MG63 (cell line): ENCODE results near the gene GPC6. TPM values are rescaled to one million over a fixed set of nuclear protein-coding genes. Genes with fewer than 3 reads are reported as not detected.

Source experiments
- DNase-seq: peaks from one replicate; pipeline ENCODE4 v3.0.0-alpha.2; 2020
- H3K27me3 ChIP-seq: fragments of 250-450 bp; sonication (Bioruptor Pico); 2 replicates; pipeline ENCODE4 v1.5.1; 2020; ENCODE audit warnings: mild to moderate bottlenecking, moderate library complexity
- H3K36me3 ChIP-seq: fragments of 250-450 bp; sonication (Bioruptor Pico); 2 replicates; pipeline ENCODE4 v1.5.1; 2020; ENCODE audit warnings: mild to moderate bottlenecking, moderate library complexity
- H3K4me3 ChIP-seq: fragments of 250-450 bp; sonication (Bioruptor Pico); 2 replicates; pipeline ENCODE4 v1.5.1; 2020; ENCODE audit warnings: mild to moderate bottlenecking, moderate library complexity
- H3K9me3 ChIP-seq: fragments of 250-450 bp; sonication (Bioruptor Pico); 2 replicates; pipeline ENCODE4 v1.5.1; 2020; ENCODE audit warnings: mild to moderate bottlenecking, moderate library complexity
- total RNA-seq: library from RNA; depleted of rRNA; stranded (reverse); fragments of >200 nt; shearing (Covaris generic); gene quantifications from 2 replicates; pipeline ENCODE4 v1.2.3, GENCODE V29; 2014; ENCODE audit warnings: low replicate concordance

GPC6 gene
- total RNA-seq, 1 experiment from 2014 or later: 4.1 TPM

GRCh38 chr13:93878675-93879074, 652.1 kb downstream of the GPC6 start:
- DNase-seq: no peak
- Histone ChIP-seq H3K36me3 (no peaks in the 10 kb centered on the region), H3K9me3 (0 out of 2 replicates have a peak, but pooled peaks cover 2% of the 10 kb centered on the region), H3K27me3 (no peaks in the 10 kb centered on the region), H3K4me3 (no peak overlapping the region)

- H3K36me3 ChIP-seq: no peaks in the 10 kb centered on the region
- 0 out of 2 replicates have a peak, but pooled peaks cover 2% of the 10 kb centered on the region for H3K9me3 ChIP-seq
- no peaks in the 10 kb centered on the region for H3K27me3 ChIP-seq
- H3K4me3 ChIP-seq: no peak overlapping the region
- DNase-seq: peak; percentile 23
These were observed 654.8 kb downstream of the GPC6 start for GRCh38 chr13:93881411-93881810.

- Histone ChIP-seq H3K27me3 (no peaks in the 10 kb centered on the region), H3K36me3 (no peaks in the 10 kb centered on the region), H3K4me3 (no peak overlapping the region), H3K9me3 (0 out of 2 replicates have a peak, but pooled peaks cover 2% of the 10 kb centered on the region)
- DNase-seq: peak; percentile 63
These were observed 655.6 kb downstream of the GPC6 start for GRCh38 chr13:93882086-93882651.

- H3K9me3 ChIP-seq: no peaks in the 10 kb centered on the region
- no peak for DNase-seq
- no peaks in the 10 kb centered on the region for H3K27me3 ChIP-seq
- H3K36me3 ChIP-seq: no peaks in the 10 kb centered on the region
- no peak overlapping the region for H3K4me3 ChIP-seq
These were observed 662.9 kb downstream of the GPC6 start for GRCh38 chr13:93889430-93889951.

GRCh38 chr13:93899981-93900380, 673.4 kb downstream of the GPC6 start:
- Histone ChIP-seq H3K27me3 (no peaks in the 10 kb centered on the region), H3K36me3 (no peaks in the 10 kb centered on the region), H3K4me3 (no peak overlapping the region), H3K9me3 (no peaks in the 10 kb centered on the region)
- no peak for DNase-seq

GRCh38 chr13:93900731-93901130, 674.1 kb downstream of the GPC6 start:
- no peak for DNase-seq
- Histone ChIP-seq H3K36me3 (no peaks in the 10 kb centered on the region), H3K27me3 (no peaks in the 10 kb centered on the region), H3K9me3 (no peaks in the 10 kb centered on the region), H3K4me3 (no peak overlapping the region)

GRCh38 chr13:93903909-93904308, 677.3 kb downstream of the GPC6 start:
- no peak for DNase-seq
- Histone ChIP-seq H3K27me3 (no peaks in the 10 kb centered on the region), H3K36me3 (no peaks in the 10 kb centered on the region), H3K4me3 (no peak overlapping the region), H3K9me3 (no peaks in the 10 kb centered on the region)

- Histone ChIP-seq H3K36me3 (no peaks in the 10 kb centered on the region), H3K9me3 (no peaks in the 10 kb centered on the region), H3K27me3 (no peaks in the 10 kb centered on the region; the same call in 1 of the 2 replicates), H3K4me3 (no peak overlapping the region)
- no peak for DNase-seq
These were observed 688.7 kb downstream of the GPC6 start for GRCh38 chr13:93915269-93915809.

- Histone ChIP-seq H3K27me3 (no peaks in the 10 kb centered on the region), H3K36me3 (no peaks in the 10 kb centered on the region), H3K4me3 (no peak overlapping the region), H3K9me3 (no peaks in the 10 kb centered on the region)
- DNase-seq: no peak
These were observed 695.7 kb downstream of the GPC6 start for GRCh38 chr13:93922063-93922855.

GRCh38 chr13:93925990-93926389, 699.4 kb downstream of the GPC6 start:
- no peak for DNase-seq
- Histone ChIP-seq H3K4me3 (no peak overlapping the region), H3K9me3 (no peaks in the 10 kb centered on the region), H3K36me3 (no peaks in the 10 kb centered on the region), H3K27me3 (no peaks in the 10 kb centered on the region)

- Histone ChIP-seq H3K9me3 (no peaks in the 10 kb centered on the region), H3K36me3 (no peaks in the 10 kb centered on the region)
- no peak for DNase-seq
These were observed 699.8 kb downstream of the GPC6 start for GRCh38 chr13:93926425-93926824.

GRCh38 chr13:93927431-93927830, 700.8 kb downstream of the GPC6 start:
- DNase-seq: no peak
- no peaks in the 10 kb centered on the region for H3K9me3 ChIP-seq
- H3K36me3 ChIP-seq: no peaks in the 10 kb centered on the region

More at GRCh38 chr13:93926425-93926824, 699.8 kb downstream of the GPC6 start:
- Histone ChIP-seq H3K4me3 (no peak overlapping the region), H3K27me3 (no peaks in the 10 kb centered on the region)

GRCh38 chr13:93932901-93933300, 706.3 kb downstream of the GPC6 start:
- no peaks in the 10 kb centered on the region for H3K9me3 ChIP-seq
- no peaks in the 10 kb centered on the region for H3K27me3 ChIP-seq
- no peaks in the 10 kb centered on the region for H3K36me3 ChIP-seq
- no peak overlapping the region for H3K4me3 ChIP-seq
- no peak for DNase-seq

More at GRCh38 chr13:93927431-93927830, 700.8 kb downstream of the GPC6 start:
- H3K4me3 ChIP-seq: no peak overlapping the region
- H3K27me3 ChIP-seq: no peaks in the 10 kb centered on the region

GRCh38 chr13:93936901-93937300, 710.3 kb downstream of the GPC6 start:
- Histone ChIP-seq H3K27me3 (no peaks in the 10 kb centered on the region), H3K4me3 (no peak overlapping the region), H3K9me3 (no peaks in the 10 kb centered on the region), H3K36me3 (no peaks in the 10 kb centered on the region)
- DNase-seq: no peak

GRCh38 chr13:93941444-93941843, 714.8 kb downstream of the GPC6 start:
- Histone ChIP-seq H3K9me3 (no peaks in the 10 kb centered on the region), H3K4me3 (no peak overlapping the region), H3K27me3 (no peaks in the 10 kb centered on the region), H3K36me3 (no peaks in the 10 kb centered on the region)
- no peak for DNase-seq

GRCh38 chr13:93942016-93942415, 715.4 kb downstream of the GPC6 start:
- H3K36me3 ChIP-seq: no peaks in the 10 kb centered on the region
- no peak for DNase-seq
- no peaks in the 10 kb centered on the region for H3K9me3 ChIP-seq
- H3K27me3 ChIP-seq: no peaks in the 10 kb centered on the region
- no peak overlapping the region for H3K4me3 ChIP-seq

GRCh38 chr13:93945621-93946020, 719.0 kb downstream of the GPC6 start:
- H3K9me3 ChIP-seq: no peaks in the 10 kb centered on the region
- no peak for DNase-seq
- no peak overlapping the region for H3K4me3 ChIP-seq
- H3K27me3 ChIP-seq: no peaks in the 10 kb centered on the region
- H3K36me3 ChIP-seq: no peaks in the 10 kb centered on the region
